ENCODE data around the gene KHDC3L.

KHDC3L gene

GRCh38 chr6:73362358-73362757 is at the start of gene KHDC3L:
KHDC3L (plus strand) TSS chr6:73362658; CDS start chr6:73362730, 72 bp downstream.
- TF ChIP-seq CTCF (IDR thresholded peaks at IDR 0.05; ENCODE audit: low read depth, low read length): no peak
- H3K4me3 ChIP-seq (ENCODE audit: low read depth, low read length): no peak within 1 kb of the TSS

DNA sequence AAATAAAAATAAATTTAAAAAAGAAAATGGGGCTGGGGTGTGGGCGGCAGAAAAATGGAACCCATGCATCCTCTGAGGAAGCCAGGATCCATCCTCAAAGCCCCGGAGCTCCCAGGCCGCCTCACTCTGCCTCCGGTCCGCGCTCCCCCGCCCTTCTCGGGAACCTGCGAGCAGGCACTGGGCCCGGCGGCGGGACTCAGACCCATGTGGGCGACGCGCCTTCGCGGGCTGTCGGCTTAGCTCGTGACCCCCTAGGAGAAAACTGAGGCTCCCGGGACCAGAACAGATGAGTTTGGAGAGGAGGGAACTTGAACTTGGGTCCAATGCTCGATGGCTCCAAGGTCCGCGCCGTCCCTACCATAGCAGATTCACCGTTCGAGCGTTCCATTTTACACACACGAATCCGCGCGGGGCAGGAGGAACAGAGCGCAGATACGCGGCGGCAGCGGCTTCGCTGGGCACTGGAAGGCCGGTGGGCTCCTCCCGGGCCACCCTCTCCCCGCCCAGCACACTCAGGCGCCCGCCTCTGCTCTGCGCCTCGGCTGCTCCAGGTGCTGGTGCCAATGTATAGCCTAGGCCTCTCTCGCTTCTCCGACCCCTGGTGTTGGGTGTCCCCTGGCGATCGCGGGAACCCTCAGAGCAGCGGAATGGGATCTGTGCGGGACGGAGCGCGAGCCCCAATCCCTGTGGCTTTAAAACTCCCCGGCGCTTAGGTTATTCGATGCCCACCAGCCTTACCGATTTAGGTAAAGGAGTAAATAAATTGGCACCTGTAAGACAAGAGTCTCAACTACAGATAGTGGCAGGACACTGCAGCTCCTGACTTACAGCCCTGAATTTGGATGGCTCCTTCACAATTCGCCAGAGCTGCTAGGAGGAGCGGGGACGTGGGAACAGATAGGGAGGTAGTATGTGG is 47.6 kb upstream of the KHDC3L start:
- peak overlapping the region; percentile 0; the same call in 1 of the 2 replicates for H3K4me3 ChIP-seq (ENCODE audit: low read depth, low read length)
- TF ChIP-seq CTCF (IDR thresholded peaks at IDR 0.05; ENCODE audit: low read depth, low read length): no peak

DNA sequence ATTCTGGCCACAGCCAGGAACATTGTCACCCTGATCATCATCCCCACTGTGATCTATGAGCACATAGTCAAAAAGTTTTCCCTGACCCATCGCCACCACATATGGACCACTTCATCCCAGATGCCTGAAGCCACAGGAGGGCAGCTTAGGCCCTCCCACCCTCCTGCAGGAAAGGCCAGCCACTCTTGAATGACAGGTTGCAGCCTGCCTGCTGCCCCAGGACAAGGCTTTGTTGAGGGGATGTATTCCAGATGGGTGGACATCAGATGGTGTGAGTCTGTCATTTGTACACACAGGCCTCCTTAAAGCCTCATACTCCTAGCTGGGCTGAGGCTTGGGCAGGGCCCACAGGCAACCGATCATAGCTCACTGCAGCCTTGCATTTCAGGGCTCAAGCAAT is 39.1 kb upstream of the KHDC3L start:
- no peak overlapping the region for H3K4me3 ChIP-seq (ENCODE audit: low read depth, low read length)
- TF ChIP-seq CTCF (IDR thresholded peaks at IDR 0.05; ENCODE audit: low read depth, low read length): no peak

DNA sequence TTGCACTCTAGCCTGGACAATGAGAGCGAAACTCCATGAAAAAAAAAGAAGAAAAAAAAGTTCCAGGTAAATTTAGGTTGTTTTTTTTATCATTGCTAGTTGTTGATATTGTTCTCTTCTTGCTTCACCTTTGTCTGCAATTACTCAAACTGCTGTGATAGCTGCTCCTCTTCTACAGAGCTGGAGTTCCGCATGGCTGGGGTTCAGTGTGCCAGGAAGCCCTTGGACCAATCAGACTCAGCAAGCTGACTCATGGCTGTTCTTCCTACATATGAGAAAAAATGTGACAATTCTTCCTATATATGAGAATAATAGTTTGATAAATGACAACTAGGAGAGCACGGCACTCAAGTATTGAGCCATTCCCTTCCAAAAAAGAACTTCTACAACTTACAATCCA is 36.8 kb upstream of the KHDC3L start:
- H3K4me3 ChIP-seq (ENCODE audit: low read depth, low read length): no peak overlapping the region
- TF ChIP-seq CTCF (IDR thresholded peaks at IDR 0.05; ENCODE audit: low read depth, low read length): no peak

DNA sequence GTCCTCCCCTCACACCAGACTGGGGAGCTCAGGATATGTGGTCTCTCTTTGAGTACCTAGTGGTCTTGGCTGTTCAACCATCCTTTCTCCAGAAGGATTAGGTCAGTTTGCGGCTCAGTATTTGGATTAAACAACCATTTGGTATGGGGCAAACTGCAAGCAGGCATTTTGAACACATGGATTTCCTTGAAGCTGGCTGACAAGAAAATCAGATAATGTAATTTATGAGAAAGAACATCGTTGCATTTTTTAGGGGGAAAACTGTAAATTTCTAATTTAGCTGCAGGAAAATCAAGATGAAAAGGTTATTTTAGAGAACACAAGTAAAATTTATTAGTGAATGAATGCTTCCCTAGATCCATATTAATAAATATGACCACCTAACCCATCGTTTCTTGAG is 33.7 kb upstream of the KHDC3L start:
- no peak overlapping the region for H3K4me3 ChIP-seq (ENCODE audit: low read depth, low read length)
- no peak for TF ChIP-seq CTCF (IDR thresholded peaks at IDR 0.05; ENCODE audit: low read depth, low read length)

- H3K4me3 ChIP-seq (ENCODE audit: low read depth, low read length): no peak overlapping the region
- no peak for TF ChIP-seq CTCF (IDR thresholded peaks at IDR 0.05; ENCODE audit: low read depth, low read length)
These were observed 33.3 kb upstream of the KHDC3L start for GRCh38 chr6:73329201-73329600.

- no peak overlapping the region for H3K4me3 ChIP-seq (ENCODE audit: low read depth, low read length)
- TF ChIP-seq CTCF (IDR thresholded peaks at IDR 0.05; ENCODE audit: low read depth, low read length): no peak
These were observed 23.1 kb upstream of the KHDC3L start for GRCh38 chr6:73339340-73339739.

All from WI38 (cell line).